ELF-1 (cell line): ENCODE results near the gene NOVA1.

Source experiments
- DNase-seq: peaks from one replicate; pipeline ENCODE4 v3.0.0-alpha.2; 2016; ENCODE audit warnings: low read depth, low spot score

NOVA1 gene

DNA sequence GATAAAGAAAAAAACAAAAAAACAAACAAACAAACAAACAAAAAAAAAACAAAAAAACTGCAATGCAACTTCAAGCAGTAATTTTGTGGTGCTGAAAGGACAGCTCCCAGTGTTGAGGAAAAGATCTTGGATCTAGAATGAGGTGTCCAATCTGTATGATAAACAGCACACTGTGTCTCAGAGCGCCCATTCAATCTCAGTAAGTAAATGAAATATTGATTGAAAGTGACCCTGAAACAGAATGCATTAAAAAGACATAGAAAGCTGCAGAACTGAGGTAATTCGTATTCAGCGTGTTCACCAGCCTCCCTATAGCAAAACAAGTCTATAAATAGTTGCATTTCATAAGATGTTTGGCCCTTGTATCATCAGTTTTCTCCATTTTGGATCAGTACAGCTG is 153.0 kb downstream of the NOVA1 start:
- peak; percentile 5 for DNase-seq

- DNase-seq = no peak
These were observed 154.2 kb downstream of the NOVA1 start for GRCh38 chr14:26443654-26444053.

GRCh38 chr14:26429205-26429604 is 168.6 kb downstream of the NOVA1 start:
- DNase-seq = no peak

DNA sequence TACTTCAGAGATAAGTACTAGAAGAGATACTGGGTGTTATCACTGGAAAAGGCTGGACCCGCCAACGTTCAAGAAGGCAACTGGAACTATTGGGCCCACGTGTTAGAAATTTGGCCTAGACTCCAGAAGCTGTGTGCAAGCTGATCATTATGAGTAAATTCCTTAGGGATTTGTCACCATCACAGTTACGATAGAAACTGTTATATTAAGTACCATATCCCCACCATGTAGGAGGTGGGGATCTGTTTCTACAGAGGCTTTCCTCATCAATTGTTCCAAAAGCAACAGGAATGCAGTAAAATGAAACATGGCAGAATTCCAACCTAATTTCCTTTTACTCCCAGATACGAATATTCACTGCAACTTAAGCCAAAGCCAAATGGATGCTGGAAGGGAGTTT is 170.7 kb downstream of the NOVA1 start:
- no peak for DNase-seq

GRCh38 chr14:26424537-26424936 is 173.3 kb downstream of the NOVA1 start:
- no peak for DNase-seq

DNA sequence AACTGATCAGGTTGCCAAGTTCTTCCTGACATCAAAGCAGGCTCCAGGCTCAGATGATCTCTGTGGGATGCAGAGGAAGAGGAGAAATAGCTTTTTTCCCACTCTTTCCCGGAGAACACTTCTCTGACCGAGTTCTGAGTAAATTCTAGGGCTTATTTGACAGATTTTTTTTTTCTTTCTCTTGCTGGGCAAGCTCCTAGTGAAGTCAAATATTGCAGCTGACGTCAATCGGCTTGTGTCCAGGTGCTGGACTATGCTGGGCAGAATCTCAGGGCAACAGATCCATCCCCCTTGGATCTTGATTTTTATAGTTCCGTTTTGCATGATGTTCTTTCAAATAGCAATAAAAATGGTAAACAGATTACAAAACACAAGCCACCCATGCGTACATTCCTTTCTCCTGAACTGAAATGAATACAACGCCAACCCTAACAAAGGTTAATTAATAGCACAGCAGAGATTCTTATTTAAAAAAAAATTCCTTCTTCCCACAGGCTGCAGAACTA is 182.2 kb downstream of the NOVA1 start:
- DNase-seq = no peak

DNA sequence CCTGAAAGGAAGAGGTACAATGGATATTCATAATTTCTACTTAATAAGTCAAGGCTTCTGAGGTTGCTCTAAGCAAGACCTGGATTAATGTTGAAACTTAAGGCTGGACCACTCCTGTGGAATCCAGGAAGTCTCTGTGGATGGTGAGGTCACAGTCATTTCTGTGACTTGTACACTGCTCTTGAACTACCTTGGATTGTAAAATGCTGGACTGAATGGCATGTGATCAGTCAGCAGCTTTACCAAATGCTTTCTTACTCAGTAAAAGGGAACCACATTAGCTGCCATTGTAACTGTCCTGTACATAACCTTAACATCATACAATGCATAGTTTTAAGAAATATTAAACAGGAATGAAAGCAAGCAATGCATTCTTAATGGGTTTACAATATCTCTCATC is 182.9 kb downstream of the NOVA1 start:
- no peak for DNase-seq

- DNase-seq = no peak
These were observed 183.7 kb downstream of the NOVA1 start for GRCh38 chr14:26414103-26414502.

GRCh38 chr14:26412421-26412820 is 185.4 kb downstream of the NOVA1 start:
- peak; percentile 25 for DNase-seq

DNA sequence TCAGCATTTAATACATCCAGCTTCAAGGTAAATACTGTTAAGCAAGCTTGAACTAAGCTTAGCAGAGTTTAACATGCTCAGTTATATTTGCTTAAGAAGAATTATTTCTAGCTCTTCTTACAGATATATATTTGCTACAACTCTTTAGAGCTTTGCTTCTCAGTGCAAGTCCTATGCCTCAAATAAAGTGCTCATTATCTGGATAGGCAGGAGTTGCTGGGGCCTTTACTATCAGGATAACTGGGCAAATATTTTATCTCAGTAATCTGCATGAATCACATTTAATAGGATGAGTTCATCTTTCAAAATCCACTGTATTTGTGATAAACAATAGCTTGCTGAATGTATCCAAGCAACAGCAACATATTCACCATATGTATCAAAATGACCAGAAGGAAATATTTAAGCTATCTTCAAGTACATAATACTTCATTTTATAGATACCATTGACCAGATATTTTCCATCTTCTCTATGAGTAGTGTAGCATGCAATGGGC is 187.6 kb downstream of the NOVA1 start:
- DNase-seq = no peak

GRCh38 chr14:26404927-26405326 is 192.9 kb downstream of the NOVA1 start:
- DNase-seq = no peak

- no peak for DNase-seq
These were observed 194.1 kb downstream of the NOVA1 start for GRCh38 chr14:26403760-26404159.

DNA sequence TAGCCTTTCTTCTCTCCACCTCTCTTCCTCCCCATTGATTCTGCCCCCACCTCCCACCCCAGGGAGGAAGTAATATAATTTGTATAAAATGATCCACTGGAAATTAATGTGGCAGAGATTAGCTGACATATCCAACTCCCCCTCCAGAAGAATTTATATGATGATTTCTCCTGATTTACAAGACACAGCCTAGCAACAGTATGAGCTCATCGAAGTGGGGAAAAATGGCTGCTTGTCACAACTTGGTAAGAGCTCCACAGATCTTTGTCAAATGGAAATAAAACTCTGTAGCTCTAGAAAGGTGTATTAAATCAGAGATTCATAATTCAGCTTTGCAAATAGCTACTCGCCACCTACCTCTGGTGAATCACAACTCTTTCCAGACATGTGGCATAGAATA is 195.7 kb downstream of the NOVA1 start:
- DNase-seq = no peak

- DNase-seq = no peak
These were observed 196.5 kb downstream of the NOVA1 start for GRCh38 chr14:26401179-26401968.

GRCh38 chr14:26400373-26400772 is 197.5 kb downstream of the NOVA1 start:
- no peak for DNase-seq

GRCh38 chr14:26398616-26399015 is 199.2 kb downstream of the NOVA1 start:
- no peak for DNase-seq
